ENCODE data around the gene RNF224. TPM values are rescaled to one million over a fixed set of nuclear protein-coding genes. Genes with fewer than 3 reads are reported as not detected.

RNF224 gene
- total RNA-seq, 2 experiments from 2014 or later, result 0.14 TPM; not detected in 1

DNA sequence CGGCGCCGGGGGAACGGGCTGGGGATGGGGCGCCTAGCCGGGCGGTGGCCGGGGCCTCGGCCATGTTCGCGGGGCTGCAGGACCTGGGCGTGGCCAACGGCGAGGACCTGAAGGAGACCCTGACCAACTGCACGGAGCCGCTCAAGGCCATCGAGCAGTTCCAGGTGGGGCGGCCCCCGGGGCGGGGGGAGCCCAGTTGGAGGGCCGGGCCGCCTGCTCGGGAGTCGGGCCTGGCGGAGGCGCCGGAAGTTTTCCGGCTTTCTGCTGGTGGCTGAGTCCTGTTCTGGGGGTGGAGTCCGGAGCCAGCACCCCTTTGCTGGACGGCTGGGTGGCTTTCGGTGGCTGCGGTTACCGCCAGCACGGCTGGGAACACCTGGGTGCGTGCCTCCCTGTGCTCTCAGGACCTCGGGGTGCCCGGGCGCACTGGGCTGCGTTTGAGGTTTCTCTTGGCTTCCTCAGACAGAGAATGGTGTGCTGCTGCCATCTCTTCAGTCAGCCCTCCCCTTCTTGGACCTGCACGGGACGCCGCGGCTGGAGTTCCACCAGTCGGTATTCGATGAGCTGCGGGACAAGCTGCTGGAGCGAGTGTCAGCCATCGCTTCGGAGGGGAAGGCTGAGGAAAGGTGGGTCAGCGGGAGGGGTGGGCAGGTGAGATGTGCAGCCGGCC is 28.3 kb downstream of the RNF224 start:
- CTCF ChIA-PET, result interaction anchor here (1.0 to 2.9 kb wide), 4 partner anchors 13 to 220 kb away, joined by 3 to 18 read pairs (median 6); no protein-coding TSS in a partner anchor
- Mint-ChIP-seq H3K4me3 (peak overlapping the region; percentile 94), H3K4me1 (ENCODE audit: low read depth) (peaks cover 16% of the 10 kb centered on the region), H3K27me3 (no peaks in the 10 kb centered on the region), H3K36me3 (ENCODE audit: low read depth) (peaks cover 12% of the 10 kb centered on the region), H3K9me3 (no peaks in the 10 kb centered on the region), H3K27ac (peak overlapping the region; percentile 49)
- Histone ChIP-seq H3K4me1 (ENCODE audit: insufficient read depth, low read length) (peaks cover 25% of the 10 kb centered on the region), H3K27me3 (ENCODE audit: control insufficient read depth in 1 of 2, insufficient read depth in 2 of 2, low read length in 2 of 2) (no peaks in the 10 kb centered on the region), H3K36me3 (ENCODE audit: insufficient read depth, low read length) (peaks cover 20% of the 10 kb centered on the region), H3K4me3 (ENCODE audit: low read length) (peak overlapping the region; percentile 90), H3K9me3 (ENCODE audit: control insufficient read depth in 1 of 2, insufficient read depth in 1 of 2, low read length in 2 of 2) (no peaks in the 10 kb centered on the region), H3K27ac (ENCODE audit: low read depth in 1 of 2, low read length in 2 of 2) (no peak overlapping the region)
- TF ChIP-seq, protein P1, sequence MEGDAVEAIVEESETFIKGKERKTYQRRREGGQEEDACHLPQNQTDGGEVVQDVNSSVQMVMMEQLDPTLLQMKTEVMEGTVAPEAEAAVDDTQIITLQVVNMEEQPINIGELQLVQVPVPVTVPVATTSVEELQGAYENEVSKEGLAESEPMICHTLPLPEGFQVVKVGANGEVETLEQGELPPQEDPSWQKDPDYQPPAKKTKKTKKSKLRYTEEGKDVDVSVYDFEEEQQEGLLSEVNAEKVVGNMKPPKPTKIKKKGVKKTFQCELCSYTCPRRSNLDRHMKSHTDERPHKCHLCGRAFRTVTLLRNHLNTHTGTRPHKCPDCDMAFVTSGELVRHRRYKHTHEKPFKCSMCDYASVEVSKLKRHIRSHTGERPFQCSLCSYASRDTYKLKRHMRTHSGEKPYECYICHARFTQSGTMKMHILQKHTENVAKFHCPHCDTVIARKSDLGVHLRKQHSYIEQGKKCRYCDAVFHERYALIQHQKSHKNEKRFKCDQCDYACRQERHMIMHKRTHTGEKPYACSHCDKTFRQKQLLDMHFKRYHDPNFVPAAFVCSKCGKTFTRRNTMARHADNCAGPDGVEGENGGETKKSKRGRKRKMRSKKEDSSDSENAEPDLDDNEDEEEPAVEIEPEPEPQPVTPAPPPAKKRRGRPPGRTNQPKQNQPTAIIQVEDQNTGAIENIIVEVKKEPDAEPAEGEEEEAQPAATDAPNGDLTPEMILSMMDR (IDR thresholded peaks at IDR 0.05), result no peak
- POLR2A ChIA-PET, result interaction anchor here (0.6 to 4.7 kb wide), 15 partner anchors 11 to 349 kb away, joined by 3 to 63 read pairs (median 5); partner anchors contain the start of genes ANAPC2, EXD3, MAN1B1 and NOXA1
- intact Hi-C loops (cut with DNase I, micrococcal nuclease), result loop anchor here in 1 of 2 experiments (1.0 to 5.0 kb wide), 3 partner anchors 14 to 1288 kb away; partner anchors contain the start of genes EXD3, NOXA1 and TUBB4B
- DNase-seq (peak in 3 of 14 experiments; percentile 32 to 46 (median 39)), ATAC-seq (ENCODE audit: poor library complexity) (peak; percentile 26)

DNA sequence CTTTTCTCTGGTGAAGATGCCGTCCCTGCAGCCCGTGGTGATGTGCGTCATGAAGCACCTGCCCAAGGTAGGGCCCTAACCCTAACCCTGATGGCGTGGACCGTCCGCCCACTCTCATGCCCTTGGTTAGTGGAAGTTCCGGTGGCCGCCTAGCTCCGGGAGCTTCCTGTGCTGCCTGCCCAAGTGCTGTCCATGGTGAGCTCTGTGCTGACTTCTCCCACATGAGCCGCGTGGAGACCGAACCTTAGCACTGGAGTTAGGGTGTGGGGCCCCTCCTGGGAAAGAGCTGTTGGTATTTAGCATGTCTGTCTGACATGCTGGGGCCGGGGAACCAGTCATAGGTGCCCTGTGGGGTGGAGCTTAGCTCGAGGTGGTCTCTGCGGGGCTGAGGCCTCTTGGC is 29.1 kb downstream of the RNF224 start:
- Histone ChIP-seq H3K36me3 (ENCODE audit: insufficient read depth, low read length) (peaks cover 20% of the 10 kb centered on the region), H3K4me1 (ENCODE audit: insufficient read depth, low read length) (peaks cover 25% of the 10 kb centered on the region), H3K4me3 (ENCODE audit: low read length) (peak overlapping the region; percentile 90), H3K9me3 (ENCODE audit: control insufficient read depth in 1 of 2, insufficient read depth in 1 of 2, low read length in 2 of 2) (no peaks in the 10 kb centered on the region), H3K27ac (ENCODE audit: low read depth in 1 of 2, low read length in 2 of 2) (no peak overlapping the region), H3K27me3 (ENCODE audit: control insufficient read depth in 1 of 2, insufficient read depth in 2 of 2, low read length in 2 of 2) (no peaks in the 10 kb centered on the region)
- Mint-ChIP-seq H3K4me3 (peak overlapping the region; percentile 94), H3K27me3 (no peaks in the 10 kb centered on the region), H3K27ac (no peak overlapping the region), H3K36me3 (ENCODE audit: low read depth) (peaks cover 13% of the 10 kb centered on the region), H3K9me3 (no peaks in the 10 kb centered on the region), H3K4me1 (ENCODE audit: low read depth) (peaks cover 16% of the 10 kb centered on the region)
- intact Hi-C loops (cut with DNase I, micrococcal nuclease), result loop anchor here in 1 of 2 experiments (5.0 kb wide), 1 partner anchor 1289 kb away; no protein-coding TSS in a partner anchor
- ATAC-seq (ENCODE audit: poor library complexity) (no peak), DNase-seq (peak in 1 of 14 experiments; percentile 2)
- TF ChIP-seq, protein P1 (IDR thresholded peaks at IDR 0.05), result no peak
- ChIA-PET CTCF (interaction anchor here (0.9 to 2.1 kb wide), 3 partner anchors 20 to 221 kb away, joined by 3 to 7 read pairs (median 3); partner anchors contain the start of gene NRARP), POLR2A (interaction anchor here (0.6 to 4.7 kb wide), 8 partner anchors 11 to 170 kb away, joined by 3 to 63 read pairs (median 6); partner anchors contain the start of genes MAN1B1, RNF208, TPRN and TUBB4B)

DNA sequence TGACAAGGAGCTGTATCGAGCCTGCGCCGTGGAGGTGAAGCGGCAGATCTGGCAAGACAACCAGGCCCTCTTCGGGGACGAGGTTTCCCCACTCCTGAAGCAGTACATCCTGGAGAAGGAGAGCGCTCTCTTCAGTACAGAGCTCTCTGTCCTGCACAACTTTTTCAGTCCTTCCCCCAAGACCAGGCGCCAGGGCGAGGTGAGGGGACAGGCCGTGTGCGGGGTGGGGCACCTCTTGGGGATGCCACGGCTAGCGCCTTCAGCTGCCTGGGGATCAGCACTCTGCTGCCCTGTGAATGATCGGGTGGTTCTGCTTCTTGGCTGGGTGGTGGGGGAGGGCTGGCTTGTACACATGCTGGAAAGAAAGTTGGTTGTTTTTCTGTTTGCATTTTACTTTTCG is 29.6 kb downstream of the RNF224 start:
- Mint-ChIP-seq H3K27ac (no peak overlapping the region), H3K4me1 (ENCODE audit: low read depth) (peaks cover 16% of the 10 kb centered on the region), H3K4me3 (peak overlapping the region; percentile 94), H3K9me3 (no peaks in the 10 kb centered on the region), H3K27me3 (no peaks in the 10 kb centered on the region), H3K36me3 (ENCODE audit: low read depth) (peaks cover 18% of the 10 kb centered on the region)
- CTCF ChIA-PET, result interaction anchor here (0.9 to 2.1 kb wide), 2 partner anchors 20 to 45 kb away, joined by 3 to 7 read pairs; partner anchors contain the start of gene NRARP
- Histone ChIP-seq H3K27ac (ENCODE audit: low read depth in 1 of 2, low read length in 2 of 2) (no peak overlapping the region), H3K27me3 (ENCODE audit: control insufficient read depth in 1 of 2, insufficient read depth in 2 of 2, low read length in 2 of 2) (no peaks in the 10 kb centered on the region), H3K4me3 (ENCODE audit: low read length) (no peak overlapping the region), H3K36me3 (ENCODE audit: insufficient read depth, low read length) (peaks cover 20% of the 10 kb centered on the region), H3K9me3 (ENCODE audit: control insufficient read depth in 1 of 2, insufficient read depth in 1 of 2, low read length in 2 of 2) (no peaks in the 10 kb centered on the region), H3K4me1 (ENCODE audit: insufficient read depth, low read length) (peaks cover 25% of the 10 kb centered on the region)
- DNase-seq (peak in 1 of 14 experiments; percentile 1), ATAC-seq (ENCODE audit: poor library complexity) (no peak)
- TF ChIP-seq, protein P1 (IDR thresholded peaks at IDR 0.05), result no peak
- POLR2A ChIA-PET, result interaction anchor here (0.6 to 4.7 kb wide), 3 partner anchors 17 to 171 kb away, joined by 3 to 63 read pairs (median 11); partner anchors contain the start of genes MAN1B1 and TUBB4B
- intact Hi-C loops (cut with DNase I, micrococcal nuclease), result loop anchor here in 1 of 2 experiments (5.0 kb wide), 1 partner anchor 1290 kb away; no protein-coding TSS in a partner anchor
